Progenitor cell of endocrine pancreas (in vitro differentiated cells): ENCODE data around the gene PLCB4. TPM values are rescaled to one million over a fixed set of nuclear protein-coding genes. Genes with fewer than 3 reads are reported as not detected.
A peak's percentile ranks its signal among the peaks of the same experiment; 100 is the strongest.

Source experiments
- DNase-seq: peaks from one replicate; pipeline ENCODE4 v3.0.0; 2021; ENCODE audit warnings: low spot score; ENCODE audit not compliant: unreplicated experiment
- H3K27ac Mint-ChIP-seq: 2 replicates; pipeline ENCODE4 v1.8.0; 2021; ENCODE audit warnings: mild to moderate bottlenecking, moderate library complexity, mixed read lengths
- H3K27me3 Mint-ChIP-seq: 2 replicates; pipeline ENCODE4 v1.8.0; 2021; ENCODE audit warnings: mixed read lengths
- H3K36me3 Mint-ChIP-seq: 2 replicates; pipeline ENCODE4 v1.8.0; 2022; ENCODE audit warnings: mixed read lengths; ENCODE audit not compliant: insufficient read depth
- H3K4me1 Mint-ChIP-seq: 2 replicates; pipeline ENCODE4 v1.8.0; 2021; ENCODE audit warnings: low read depth, mixed read lengths
- H3K4me3 Mint-ChIP-seq: 2 replicates; pipeline ENCODE4 v1.8.0; 2021; ENCODE audit warnings: low read depth, mild to moderate bottlenecking, moderate library complexity, mixed read lengths
- H3K9me3 Mint-ChIP-seq: 2 replicates; pipeline ENCODE4 v1.8.0; 2021; ENCODE audit warnings: low read depth, mixed read lengths
- CTCF ChIP-seq: fragments of 200-600 bp; sonication (generic); IDR thresholded peaks from one replicate; pipeline ENCODE4 v1.5.0; 2021; ENCODE audit warnings: antibody characterized with exemption, mild to moderate bottlenecking; ENCODE audit not compliant: unreplicated experiment
- total RNA-seq: library from RNA; stranded (reverse); gene quantifications from 2 replicates; pipeline ENCODE4 v1.2.1, GENCODE V29; 2021

The PLCB4 gene
- total RNA-seq, 1 donor from 2014 or later, result 17.2 TPM

GRCh38 chr20:9515741-9516233 is 446.9 kb downstream of the PLCB4 start:
- Mint-ChIP-seq H3K4me3 (peak overlapping the region; percentile 62), H3K4me1 (peaks cover 13% of the 10 kb centered on the region), H3K36me3 (no peaks in the 10 kb centered on the region), H3K27me3 (peaks cover 87% of the 10 kb centered on the region), H3K27ac (no peak overlapping the region), H3K9me3 (no peaks in the 10 kb centered on the region)
- no peak for TF ChIP-seq CTCF
- no peak for DNase-seq

GRCh38 chr20:9516234-9516871 is 447.5 kb downstream of the PLCB4 start:
- no peak overlapping the region for H3K27ac Mint-ChIP-seq
- peaks cover 86% of the 10 kb centered on the region for H3K27me3 Mint-ChIP-seq
- H3K9me3 Mint-ChIP-seq, result no peaks in the 10 kb centered on the region
- DNase-seq, result no peak
- no peak for TF ChIP-seq CTCF
- no peaks in the 10 kb centered on the region for H3K36me3 Mint-ChIP-seq
- peaks cover 13% of the 10 kb centered on the region for H3K4me1 Mint-ChIP-seq
- H3K4me3 Mint-ChIP-seq, result peak overlapping the region; percentile 62

GRCh38 chr20:9517297-9518162 is 448.6 kb downstream of the PLCB4 start:
- no peak overlapping the region for H3K4me3 Mint-ChIP-seq
- no peak for DNase-seq
- peaks cover 77% of the 10 kb centered on the region for H3K27me3 Mint-ChIP-seq

GRCh38 chr20:9518576-9519175 is 449.8 kb downstream of the PLCB4 start:
- peaks cover 13% of the 10 kb centered on the region for H3K4me1 Mint-ChIP-seq
- H3K27me3 Mint-ChIP-seq, result peaks cover 68% of the 10 kb centered on the region
- H3K4me3 Mint-ChIP-seq, result no peak overlapping the region

More at GRCh38 chr20:9517297-9518162, 448.6 kb downstream of the PLCB4 start:
- H3K27ac Mint-ChIP-seq, result no peak overlapping the region
- H3K4me1 Mint-ChIP-seq, result peaks cover 13% of the 10 kb centered on the region
- no peaks in the 10 kb centered on the region for H3K9me3 Mint-ChIP-seq
- no peaks in the 10 kb centered on the region for H3K36me3 Mint-ChIP-seq
- TF ChIP-seq CTCF, result no peak

More at GRCh38 chr20:9518576-9519175, 449.8 kb downstream of the PLCB4 start:
- Mint-ChIP-seq H3K9me3 (no peaks in the 10 kb centered on the region), H3K36me3 (no peaks in the 10 kb centered on the region), H3K27ac (no peak overlapping the region)
- TF ChIP-seq CTCF, result no peak
- DNase-seq, result no peak
